ENCODE data around the gene PIPOX. TPM values are rescaled to one million over a fixed set of nuclear protein-coding genes. Genes with fewer than 3 reads are reported as not detected.

The PIPOX gene
- polyA plus RNA-seq, 1 donor from 2014 or later = 4.4 TPM

- Histone ChIP-seq H3K27ac (ENCODE audit: low read length) (no peak overlapping the region), H3K9me2 (ENCODE audit: insufficient read depth, low read length) (no peaks in the 10 kb centered on the region), H3K79me2 (replicated peaks; ENCODE audit: insufficient read depth, low read length) (no peaks in the 10 kb centered on the region), H3K4me3 (ENCODE audit: low read length) (no peak overlapping the region), H3K36me3 (ENCODE audit: insufficient read depth, low read length) (no peaks in the 10 kb centered on the region), H3K4me2 (ENCODE audit: low read length) (no peak overlapping the region), H3F3A (ENCODE audit: insufficient read depth, low read length, poor library complexity, severe bottlenecking) (no peaks in the 10 kb centered on the region), H3K27me3 (ENCODE audit: insufficient read depth, low read depth, low read length) (no peaks in the 10 kb centered on the region), H2AFZ (ENCODE audit: low read depth, low read length) (no peak overlapping the region), H3K9me3 (ENCODE audit: low read length) (no peaks in the 10 kb centered on the region), H4K20me1 (ENCODE audit: insufficient read depth) (no peaks in the 10 kb centered on the region), H3K9ac (ENCODE audit: low read length) (no peak overlapping the region)
- TF ChIP-seq RAD21 (conservative IDR thresholded peaks at IDR 0.05) (no peak), SMC3 (conservative IDR thresholded peaks at IDR 0.05; ENCODE audit: poor library complexity) (no peak), POLR2AphosphoS5 (IDR thresholded peaks at IDR 0.05) (no peak), CTCF (IDR thresholded peaks at IDR 0.05; ENCODE audit: poor library complexity, severe bottlenecking) (no peak), TAF1 (IDR thresholded peaks at IDR 0.05; ENCODE audit: low read depth) (no peak), REST (IDR thresholded peaks at IDR 0.05; ENCODE audit: borderline replicate concordance) (no peak), MXI1 (conservative IDR thresholded peaks at IDR 0.05; ENCODE audit: poor library complexity, severe bottlenecking) (no peak), EZH2 (IDR thresholded peaks at IDR 0.05; ENCODE audit: borderline replicate concordance, insufficient read depth, low read length, poor library complexity, severe bottlenecking) (no peak), EP300 (conservative IDR thresholded peaks at IDR 0.05; ENCODE audit: poor library complexity, severe bottlenecking) (no peak)
Measured at GRCh38 chr17:29094101-29094708, 51.3 kb downstream of the PIPOX start.

- TF ChIP-seq MXI1 (conservative IDR thresholded peaks at IDR 0.05; ENCODE audit: poor library complexity, severe bottlenecking) (no peak), REST (IDR thresholded peaks at IDR 0.05; ENCODE audit: borderline replicate concordance) (no peak), POLR2AphosphoS5 (IDR thresholded peaks at IDR 0.05) (no peak), EP300 (conservative IDR thresholded peaks at IDR 0.05; ENCODE audit: poor library complexity, severe bottlenecking) (no peak), CTCF (IDR thresholded peaks at IDR 0.05; ENCODE audit: poor library complexity, severe bottlenecking) (no peak), SMC3 (conservative IDR thresholded peaks at IDR 0.05; ENCODE audit: poor library complexity) (no peak), TAF1 (IDR thresholded peaks at IDR 0.05; ENCODE audit: low read depth) (no peak), RAD21 (conservative IDR thresholded peaks at IDR 0.05) (no peak), EZH2 (IDR thresholded peaks at IDR 0.05; ENCODE audit: borderline replicate concordance, insufficient read depth, low read length, poor library complexity, severe bottlenecking) (no peak)
- H3K9me2 ChIP-seq (ENCODE audit: insufficient read depth, low read length) = no peaks in the 10 kb centered on the region
- no peak overlapping the region for H3K4me2 ChIP-seq (ENCODE audit: low read length)
- H3K79me2 ChIP-seq (replicated peaks; ENCODE audit: insufficient read depth, low read length) = no peaks in the 10 kb centered on the region
- no peak overlapping the region for H2AFZ ChIP-seq (ENCODE audit: low read depth, low read length)
- H3K9me3 ChIP-seq (ENCODE audit: low read length) = no peaks in the 10 kb centered on the region
- H4K20me1 ChIP-seq (ENCODE audit: insufficient read depth) = no peaks in the 10 kb centered on the region
- no peaks in the 10 kb centered on the region for H3K27me3 ChIP-seq (ENCODE audit: insufficient read depth, low read depth, low read length)
- H3K36me3 ChIP-seq (ENCODE audit: insufficient read depth, low read length) = no peaks in the 10 kb centered on the region
- no peaks in the 10 kb centered on the region for H3F3A ChIP-seq (ENCODE audit: insufficient read depth, low read length, poor library complexity, severe bottlenecking)
- no peak overlapping the region for H3K9ac ChIP-seq (ENCODE audit: low read length)
- H3K4me3 ChIP-seq (ENCODE audit: low read length) = no peak overlapping the region
- H3K27ac ChIP-seq (ENCODE audit: low read length) = no peak overlapping the region
Measured at GRCh38 chr17:29095439-29095838, 52.5 kb downstream of the PIPOX start.

All from neural cell (in vitro differentiated cells).